Omental fat pad (tissue), 4 donors: ENCODE results near the gene USP37. TPM values are rescaled to one million over a fixed set of nuclear protein-coding genes. Genes with fewer than 3 reads are reported as not detected.

Source experiments
- ATAC-seq: fragments of 150-250 bp; one replicate; pipeline ENCODE4 v1.9.1; 2016; ENCODE audit warnings: mild to moderate bottlenecking, moderate library complexity; ENCODE audit not compliant: low FRiP score
- DNase-seq: peaks from one replicate; pipeline ENCODE4 v3.0.0-alpha.2; 2019; ENCODE audit warnings: low spot score
- CTCF ChIP-seq, 3 donors: fragments of 450-650 bp; IDR thresholded peaks; one replicate each; pipeline ENCODE4 v1.5.1; 2016 to 2017; ENCODE audit warnings: antibody characterized with exemption in 3 of 3, mild to moderate bottlenecking in 3 of 3, moderate library complexity in 2 of 3
- total RNA-seq, 4 donors: library from RNA; depleted of rRNA; stranded (reverse); fragments of >200 nt; gene quantifications; one replicate each; pipeline ENCODE4 v1.1.0, GENCODE V29; 2016

USP37 gene
- total RNA-seq, 4 donors from 2014 or later, result 8.5 to 44.6 (median 12.2) TPM

- ATAC-seq (no peak), DNase-seq (no peak)
- no peak for TF ChIP-seq CTCF (IDR thresholded peaks at IDR 0.05)
These were observed 162.4 kb downstream of the USP37 start for GRCh38 chr2:218405746-218406208.

- ATAC-seq, result no peak
- DNase-seq, result no peak
These were observed 162.9 kb downstream of the USP37 start for GRCh38 chr2:218405086-218405745.

GRCh38 chr2:218404351-218405085, 163.6 kb downstream of the USP37 start:
- ATAC-seq, result no peak
- DNase-seq, result no peak
- no peak for TF ChIP-seq CTCF (IDR thresholded peaks at IDR 0.05)

More at GRCh38 chr2:218405086-218405745, 162.9 kb downstream of the USP37 start:
- no peak for TF ChIP-seq CTCF (IDR thresholded peaks at IDR 0.05)

DNA sequence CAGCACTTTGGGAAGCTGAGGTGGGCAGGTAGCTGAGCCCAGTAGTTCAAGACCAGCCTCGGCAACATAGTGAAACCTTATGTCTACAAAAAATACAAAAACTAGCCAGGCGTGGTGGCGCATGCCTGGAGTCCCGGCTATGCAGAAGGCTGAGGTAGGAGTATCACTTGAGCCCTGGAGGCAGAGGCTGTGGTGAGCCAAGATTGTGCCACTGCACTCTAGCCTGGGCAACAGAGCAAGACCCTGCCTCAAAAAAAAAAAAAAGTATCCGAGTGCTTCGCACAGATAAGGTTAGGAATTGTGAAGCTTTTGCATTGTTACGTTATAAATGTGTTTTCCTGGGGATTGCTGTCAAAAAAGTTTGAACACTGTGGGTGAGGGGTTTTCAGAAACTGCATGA, 164.3 kb downstream of the USP37 start:
- ATAC-seq (no peak), DNase-seq (no peak)
- TF ChIP-seq CTCF (IDR thresholded peaks at IDR 0.05), result no peak

DNA sequence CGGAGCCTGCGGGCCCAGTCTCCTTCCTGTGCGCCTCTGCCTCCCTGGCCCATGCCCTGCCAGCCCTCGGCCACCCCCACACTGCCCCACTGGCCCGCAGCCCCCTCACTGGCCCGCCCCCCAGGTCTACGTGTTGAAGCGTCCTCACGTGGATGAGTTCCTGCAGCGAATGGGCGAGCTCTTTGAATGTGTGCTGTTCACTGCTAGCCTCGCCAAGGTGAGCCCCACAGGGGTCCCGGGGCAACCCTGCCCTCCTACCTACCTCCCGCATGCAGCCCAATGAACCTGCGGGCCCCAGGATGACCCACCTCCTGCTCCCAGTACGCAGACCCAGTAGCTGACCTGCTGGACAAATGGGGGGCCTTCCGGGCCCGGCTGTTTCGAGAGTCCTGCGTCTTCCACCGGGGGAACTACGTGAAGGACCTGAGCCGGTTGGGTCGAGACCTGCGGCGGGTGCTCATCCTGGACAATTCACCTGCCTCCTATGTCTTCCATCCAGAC, 165.2 kb downstream of the USP37 start:
- ATAC-seq, result no peak
- no peak for TF ChIP-seq CTCF (IDR thresholded peaks at IDR 0.05)
- no peak for DNase-seq

GRCh38 chr2:218402491-218402901, 165.7 kb downstream of the USP37 start:
- DNase-seq (no peak), ATAC-seq (no peak)
- no peak for TF ChIP-seq CTCF (IDR thresholded peaks at IDR 0.05)
